Progenitor cell of endocrine pancreas (in vitro differentiated cells): ENCODE results near the gene PCDHA12. TPM values are rescaled to one million over a fixed set of nuclear protein-coding genes. Genes with fewer than 3 reads are reported as not detected.

Source experiments
- DNase-seq: peaks from one replicate; pipeline ENCODE4 v3.0.0; 2021; ENCODE audit warnings: low spot score; ENCODE audit not compliant: unreplicated experiment
- H3K27ac Mint-ChIP-seq: 2 replicates; pipeline ENCODE4 v1.8.0; 2021; ENCODE audit warnings: mild to moderate bottlenecking, moderate library complexity, mixed read lengths
- H3K27me3 Mint-ChIP-seq: 2 replicates; pipeline ENCODE4 v1.8.0; 2021; ENCODE audit warnings: mixed read lengths
- H3K36me3 Mint-ChIP-seq: 2 replicates; pipeline ENCODE4 v1.8.0; 2022; ENCODE audit warnings: mixed read lengths; ENCODE audit not compliant: insufficient read depth
- H3K4me1 Mint-ChIP-seq: 2 replicates; pipeline ENCODE4 v1.8.0; 2021; ENCODE audit warnings: low read depth, mixed read lengths
- H3K4me3 Mint-ChIP-seq: 2 replicates; pipeline ENCODE4 v1.8.0; 2021; ENCODE audit warnings: low read depth, mild to moderate bottlenecking, moderate library complexity, mixed read lengths
- H3K9me3 Mint-ChIP-seq: 2 replicates; pipeline ENCODE4 v1.8.0; 2021; ENCODE audit warnings: low read depth, mixed read lengths
- CTCF ChIP-seq: fragments of 200-600 bp; sonication (generic); IDR thresholded peaks from one replicate; pipeline ENCODE4 v1.5.0; 2021; ENCODE audit warnings: antibody characterized with exemption, mild to moderate bottlenecking; ENCODE audit not compliant: unreplicated experiment
- total RNA-seq: library from RNA; stranded (reverse); gene quantifications from 2 replicates; pipeline ENCODE4 v1.2.1, GENCODE V29; 2021

PCDHA12 gene
- total RNA-seq, 1 donor from 2014 or later, result 12.9 TPM

DNA sequence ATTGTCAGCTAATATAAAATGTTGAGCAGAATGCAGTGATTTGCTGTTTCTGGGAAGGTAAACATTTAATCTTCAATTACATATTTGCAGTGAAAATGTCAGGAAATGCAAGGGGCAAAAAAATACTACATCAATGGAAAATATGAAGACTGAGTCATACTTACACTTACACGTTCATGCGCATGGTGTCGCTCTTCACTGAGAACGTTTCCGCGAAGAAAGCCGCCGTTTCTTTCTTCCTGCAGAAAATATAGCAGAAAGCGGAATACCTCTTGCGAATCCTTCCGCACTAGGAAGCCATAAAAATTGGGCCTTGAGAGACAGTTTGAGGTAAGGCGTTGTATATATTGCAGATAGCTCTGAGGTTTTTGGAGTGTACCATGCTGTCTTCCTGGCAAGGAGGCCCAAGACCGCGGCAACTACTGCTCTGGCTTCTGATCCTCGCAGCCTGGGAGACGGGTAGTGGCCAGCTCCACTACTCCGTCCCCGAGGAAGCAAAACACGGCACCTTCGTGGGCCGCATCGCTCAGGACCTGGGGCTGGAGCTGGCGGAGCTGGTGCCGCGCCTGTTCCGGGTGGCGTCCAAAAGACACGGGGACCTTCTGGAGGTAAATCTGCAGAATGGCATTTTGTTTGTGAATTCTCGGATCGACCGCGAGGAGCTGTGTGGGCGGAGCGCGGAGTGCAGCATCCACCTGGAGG lies 6.9 kb downstream of the PCDHA12 start, which contains the start of gene PCDHA13:
Gene PCDHA13 (plus strand): TSS at position 236 of the 702 bp plus-strand sequence. CDS start 145 bp downstream, at position 381.
- peaks cover 56% of the 10 kb centered on the region for H3K36me3 Mint-ChIP-seq
- H3K9me3 Mint-ChIP-seq, result peaks cover 40% of the 10 kb centered on the region
- no peaks in the 10 kb centered on the region for H3K27me3 Mint-ChIP-seq
- TF ChIP-seq CTCF, result no peak
- DNase-seq, result no peak
- no peak within 1 kb of the TSS for H3K4me3 Mint-ChIP-seq
- no peaks in the 10 kb centered on the region for H3K4me1 Mint-ChIP-seq
- peak within 1 kb of the TSS; percentile 62 for H3K27ac Mint-ChIP-seq

DNA sequence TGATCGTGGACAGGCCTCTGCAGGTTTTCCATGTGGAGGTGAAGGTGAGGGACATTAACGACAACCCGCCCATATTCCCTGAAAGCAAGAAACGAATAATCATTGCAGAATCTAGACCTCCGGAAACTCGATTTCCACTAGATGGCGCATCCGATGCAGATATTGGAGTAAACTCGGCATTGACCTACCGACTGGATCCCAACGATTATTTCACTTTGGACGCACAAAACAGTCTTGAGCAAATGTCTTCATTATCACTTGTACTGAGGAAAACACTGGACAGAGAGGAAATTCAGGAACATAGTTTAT lies 7.4 kb downstream of the PCDHA12 start:
- H3K9me3 Mint-ChIP-seq, result peaks cover 43% of the 10 kb centered on the region
- no peak for DNase-seq
- H3K27me3 Mint-ChIP-seq, result no peaks in the 10 kb centered on the region
- peaks cover 54% of the 10 kb centered on the region for H3K36me3 Mint-ChIP-seq
- peak overlapping the region; percentile 28 for H3K27ac Mint-ChIP-seq
- no peaks in the 10 kb centered on the region for H3K4me1 Mint-ChIP-seq
- H3K4me3 Mint-ChIP-seq, result no peak overlapping the region
- no peak for TF ChIP-seq CTCF

- Mint-ChIP-seq H3K4me1 (no peaks in the 10 kb centered on the region), H3K27me3 (no peaks in the 10 kb centered on the region), H3K9me3 (peaks cover 43% of the 10 kb centered on the region), H3K4me3 (no peak overlapping the region), H3K27ac (no peak overlapping the region), H3K36me3 (peaks cover 50% of the 10 kb centered on the region)
- TF ChIP-seq CTCF, result no peak
- no peak for DNase-seq
These were observed 8.3 kb downstream of the PCDHA12 start for GRCh38 chr5:140883373-140883772.

DNA sequence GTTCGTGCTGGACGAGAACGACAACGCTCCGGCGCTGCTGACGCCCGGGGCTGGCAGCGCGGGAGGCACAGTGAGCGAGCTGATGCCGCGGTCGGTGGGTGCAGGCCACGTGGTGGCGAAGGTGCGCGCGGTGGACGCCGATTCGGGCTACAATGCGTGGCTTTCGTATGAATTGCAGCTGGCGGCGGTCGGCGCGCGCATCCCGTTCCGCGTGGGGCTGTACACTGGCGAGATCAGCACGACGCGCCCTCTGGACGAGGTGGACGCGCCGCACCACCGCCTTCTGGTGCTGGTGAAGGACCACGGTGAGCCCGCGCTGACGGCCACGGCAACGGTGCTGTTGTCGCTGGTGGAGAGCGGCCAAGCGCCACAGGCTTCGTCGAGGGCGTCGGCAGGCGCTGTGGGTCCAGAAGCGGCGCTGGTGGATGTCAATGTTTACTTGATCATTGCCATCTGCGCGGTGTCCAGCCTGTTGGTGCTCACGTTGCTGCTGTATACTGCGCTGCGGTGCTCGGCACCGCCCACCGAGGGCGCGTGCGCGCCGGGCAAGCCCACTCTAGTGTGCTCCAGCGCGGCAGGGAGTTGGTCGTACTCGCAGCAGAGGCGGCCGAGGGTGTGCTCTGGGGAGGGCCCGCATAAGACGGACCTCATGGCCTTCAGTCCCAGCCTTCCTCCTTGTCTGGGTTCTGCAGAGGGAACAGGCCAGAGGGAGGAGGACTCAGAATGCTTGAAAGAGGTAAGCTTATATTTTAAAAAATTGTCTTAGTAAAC lies 9.0 kb downstream of the PCDHA12 start:
- peaks cover 47% of the 10 kb centered on the region for H3K36me3 Mint-ChIP-seq

More for the DNA sequence above, 9.0 kb downstream of the PCDHA12 start:
- no peak for TF ChIP-seq CTCF
- no peak overlapping the region for H3K27ac Mint-ChIP-seq
- no peak for DNase-seq
- peaks cover 39% of the 10 kb centered on the region for H3K9me3 Mint-ChIP-seq
- no peak overlapping the region for H3K4me3 Mint-ChIP-seq
- no peaks in the 10 kb centered on the region for H3K27me3 Mint-ChIP-seq
- no peaks in the 10 kb centered on the region for H3K4me1 Mint-ChIP-seq
